Breast epithelium (tissue), 4 donors: ENCODE data around the gene MBD3L3. TPM values are rescaled to one million over a fixed set of nuclear protein-coding genes. Genes with fewer than 3 reads are reported as not detected.
"Not testable (repeated sequence)": the region's sequence is repeated elsewhere in the genome, so short reads cannot be mapped to it uniquely, and the experiment has no call there.

ENCODE experiments used
- DNase-seq, 2 donors: peaks; one replicate each; pipeline ENCODE4 v3.0.0-alpha.2; 2019; ENCODE audit warnings: low spot score in 2 of 2
- H3K27ac ChIP-seq, 2 donors: fragments of 200-600 bp; sonication (generic) in 1 of 2; one replicate each; pipeline ENCODE4 v1.5.1; 2016 to 2019; ENCODE audit warnings: mild to moderate bottlenecking in 1 of 2
- H3K27me3 ChIP-seq, 2 donors: fragments of 200-600 bp; sonication (generic) in 1 of 2; one replicate each; pipeline versions ENCODE4 v1.5.1 to v1.6.0; 2017 to 2019; ENCODE audit warnings: control low read depth in 1 of 2, mild to moderate bottlenecking in 1 of 2
- H3K36me3 ChIP-seq: fragments of 200-600 bp; one replicate; pipeline ENCODE4 v1.5.1; 2019
- H3K4me1 ChIP-seq, 2 donors: fragments of 200-600 bp; sonication (generic); one replicate each; pipeline ENCODE4 v1.5.1; 2016 to 2019; ENCODE audit warnings: control low read depth in 1 of 2
- H3K4me3 ChIP-seq, 3 donors: fragments of 200-600 bp; sonication (generic); 1 replicate in 2 of 3; 2 replicates in 1 of 3; pipeline ENCODE4 v1.5.1; 2016 to 2019; ENCODE audit warnings: mild to moderate bottlenecking in 3 of 3, moderate library complexity in 2 of 3
- H3K9me3 ChIP-seq, 2 donors: fragments of 200-600 bp; sonication (generic) in 1 of 2; one replicate each; pipeline ENCODE4 v1.5.1; 2016 to 2019; ENCODE audit warnings: control low read depth in 1 of 2
- CTCF ChIP-seq, 3 donors: fragments of 450-650 bp; IDR thresholded peaks; one replicate each; pipeline ENCODE4 v1.5.1; 2016 to 2017; ENCODE audit warnings: antibody characterized with exemption in 3 of 3, mild to moderate bottlenecking in 3 of 3, moderate library complexity in 3 of 3
- POLR2A ChIP-seq: fragments of 450-650 bp; IDR thresholded peaks from one replicate; pipeline ENCODE4 v1.6.1; 2016; ENCODE audit warnings: antibody characterized with exemption, mild to moderate bottlenecking, moderate library complexity
- POLR2AphosphoS5 ChIP-seq, 3 donors: sonication (generic); formaldehyde crosslinking; IDR thresholded peaks; one replicate each; pipeline ENCODE4 v1.6.1; 2017; ENCODE audit warnings: antibody characterized with exemption in 3 of 3
- intact Hi-C: fragments of 100-400 bp; cut with DNase I; formaldehyde crosslinking; loops from one replicate; pipeline ENCODE4 v1.15.1; 2023; ENCODE audit warnings: low total_unique reads
- total RNA-seq, 3 donors: library from RNA; depleted of rRNA; stranded (reverse); fragments of >200 nt; gene quantifications; one replicate each; pipeline ENCODE4 v1.1.0, GENCODE V29; 2016

The MBD3L3 gene
- total RNA-seq, 3 donors from 2014 or later, result not detected

- Histone ChIP-seq H3K27ac (peak overlapping the region; percentile 37 to 87), H3K27me3 (no peaks in the 10 kb centered on the region), H3K4me3 (peak overlapping the region in 2 of 3 donors; percentile 89 to 97), H3K9me3 (no peaks in the 10 kb centered on the region), H3K36me3 (peaks cover 18% of the 10 kb centered on the region), H3K4me1 (peaks cover 0 to 5% of the 10 kb centered on the region in 2 donors)
- intact Hi-C loops, result no loop called here
- DNase-seq, result no peak
- TF ChIP-seq CTCF (IDR thresholded peaks at IDR 0.05), result no peak
- TF ChIP-seq POLR2AphosphoS5 (IDR thresholded peaks at IDR 0.05), result no peak
- TF ChIP-seq POLR2A, result no peak
Observed at GRCh38 chr19:7068599-7068998, 10.1 kb upstream of the MBD3L3 start.

- intact Hi-C loops, result no loop called here
- H3K9me3 ChIP-seq, result no peaks in the 10 kb centered on the region
- H3K4me1 ChIP-seq, result peaks cover 0 to 5% of the 10 kb centered on the region in 2 donors
- TF ChIP-seq POLR2AphosphoS5 (IDR thresholded peaks at IDR 0.05), result no peak
- no peak for TF ChIP-seq POLR2A
- TF ChIP-seq CTCF (IDR thresholded peaks at IDR 0.05), result no peak
- DNase-seq, result no peak
- no peaks in the 10 kb centered on the region for H3K27me3 ChIP-seq
- H3K4me3 ChIP-seq, result no peak overlapping the region
- no peak overlapping the region for H3K27ac ChIP-seq
- H3K36me3 ChIP-seq, result peaks cover 9% of the 10 kb centered on the region
Observed at GRCh38 chr19:7067716-7068115, 9.2 kb upstream of the MBD3L3 start.

GRCh38 chr19:7067122-7067521 is 8.6 kb upstream of the MBD3L3 start:
- intact Hi-C loops, DNase-seq, H3K9me3 ChIP-seq, H3K4me3 ChIP-seq, H3K27me3 ChIP-seq, H3K36me3 ChIP-seq, H3K4me1 ChIP-seq, H3K27ac ChIP-seq: not testable (repeated sequence)

GRCh38 chr19:7063764-7064418 is 5.4 kb upstream of the MBD3L3 start:
- Histone ChIP-seq H3K4me3 (no peak overlapping the region), H3K27ac (no peak overlapping the region), H3K36me3 (no peaks in the 10 kb centered on the region), H3K27me3 (no peaks in the 10 kb centered on the region), H3K4me1 (no peaks in the 10 kb centered on the region), H3K9me3 (no peaks in the 10 kb centered on the region)
- DNase-seq, result no peak
- TF ChIP-seq POLR2A (no peak), POLR2AphosphoS5 (IDR thresholded peaks at IDR 0.05) (no peak), CTCF (IDR thresholded peaks at IDR 0.05) (no peak)
- intact Hi-C loops, result no loop called here

GRCh38 chr19:7063339-7063738 is 4.9 kb upstream of the MBD3L3 start:
- Histone ChIP-seq H3K27ac (no peak overlapping the region), H3K27me3 (no peaks in the 10 kb centered on the region), H3K9me3 (no peaks in the 10 kb centered on the region), H3K4me1 (no peaks in the 10 kb centered on the region), H3K4me3 (no peak overlapping the region), H3K36me3 (no peaks in the 10 kb centered on the region)
- intact Hi-C loops, result no loop called here
- DNase-seq, result no peak
- TF ChIP-seq POLR2AphosphoS5 (IDR thresholded peaks at IDR 0.05), result no peak
- TF ChIP-seq CTCF (IDR thresholded peaks at IDR 0.05), result no peak
- TF ChIP-seq POLR2A, result no peak

- H3K4me3 ChIP-seq, H3K4me1 ChIP-seq, H3K36me3 ChIP-seq, DNase-seq, H3K27me3 ChIP-seq, H3K27ac ChIP-seq, intact Hi-C loops, H3K9me3 ChIP-seq: not testable (repeated sequence)
Observed at GRCh38 chr19:7059977-7060376, 1.5 kb upstream of the MBD3L3 start.

GRCh38 chr19:7056371-7056770 is 2.1 kb downstream of the MBD3L3 start:
- H3K9me3 ChIP-seq, intact Hi-C loops, H3K4me1 ChIP-seq, H3K27me3 ChIP-seq, H3K4me3 ChIP-seq, DNase-seq, H3K27ac ChIP-seq, H3K36me3 ChIP-seq: not testable (repeated sequence)

- intact Hi-C loops, H3K4me3 ChIP-seq, H3K36me3 ChIP-seq, H3K9me3 ChIP-seq, DNase-seq, H3K27me3 ChIP-seq, H3K4me1 ChIP-seq, H3K27ac ChIP-seq: not testable (repeated sequence)
Observed at GRCh38 chr19:7055679-7056078, 2.8 kb downstream of the MBD3L3 start.

GRCh38 chr19:7054635-7055368 is 3.7 kb downstream of the MBD3L3 start:
- H3K36me3 ChIP-seq, DNase-seq, H3K9me3 ChIP-seq, H3K27ac ChIP-seq, H3K27me3 ChIP-seq, intact Hi-C loops, H3K4me3 ChIP-seq, H3K4me1 ChIP-seq: not testable (repeated sequence)
